CD4-positive, alpha-beta T cell treated with Interleukin-15 for 4 hours (primary cell): ENCODE data around the gene RHOXF1.
"Not testable (repeated sequence)": the region's sequence is repeated elsewhere in the genome, so short reads cannot be mapped to it uniquely, and the experiment has no call there.

Experiments
- DNase-seq: peaks from one replicate; pipeline ENCODE4 v3.0.0-alpha.2; 2020; ENCODE audit warnings: low spot score

Gene RHOXF1, protein sequence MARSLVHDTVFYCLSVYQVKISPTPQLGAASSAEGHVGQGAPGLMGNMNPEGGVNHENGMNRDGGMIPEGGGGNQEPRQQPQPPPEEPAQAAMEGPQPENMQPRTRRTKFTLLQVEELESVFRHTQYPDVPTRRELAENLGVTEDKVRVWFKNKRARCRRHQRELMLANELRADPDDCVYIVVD

GRCh38 chrX:120115438-120115963, at the start of gene RHOXF1:
Gene RHOXF1 (minus strand): TSS chrX:120115913. CDS start chrX:120115862, 51 bp downstream.
- DNase-seq = no peak

DNA sequence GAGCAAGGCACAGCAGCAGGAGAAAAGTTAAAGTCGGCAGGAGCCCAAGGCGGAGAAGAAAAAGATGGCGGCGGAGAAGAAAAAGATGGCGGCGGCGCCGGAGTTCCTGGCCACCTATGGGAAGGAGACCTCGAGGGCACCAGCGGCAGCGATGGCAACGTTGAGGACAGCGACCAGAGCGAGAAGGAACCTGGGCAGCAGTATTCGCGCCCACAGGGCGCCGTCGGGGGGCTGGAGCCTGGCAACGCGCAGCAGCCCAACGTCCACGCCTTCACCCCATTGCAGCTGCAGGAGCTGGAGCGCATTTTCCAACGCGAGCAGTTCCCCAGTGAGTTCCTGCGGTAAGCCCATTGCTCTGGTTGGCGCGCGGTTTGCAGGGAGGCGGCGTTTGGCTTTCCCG, 43.4 kb upstream of the RHOXF1 start:
- DNase-seq = not testable (repeated sequence)

DNA sequence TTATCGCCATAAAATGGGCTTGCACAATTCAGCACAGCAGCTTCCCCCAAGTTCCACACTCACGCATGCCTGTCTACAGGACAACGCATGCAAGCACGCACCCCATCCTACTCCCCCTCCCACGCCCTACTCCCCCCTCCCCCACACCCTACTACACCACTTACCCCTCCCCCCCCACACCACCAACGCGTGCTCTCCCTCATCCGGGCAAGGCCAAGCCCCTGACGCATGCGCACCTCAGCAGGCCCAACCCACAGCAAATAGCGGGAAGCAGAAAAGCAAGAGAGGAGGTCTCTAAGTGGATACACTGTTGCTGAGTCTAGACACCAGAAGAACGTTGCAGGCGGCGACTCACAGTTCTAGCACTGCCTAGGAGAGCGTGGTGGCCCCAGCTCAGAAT, 42.6 kb upstream of the RHOXF1 start, which contains the start of gene RHOXF2:
RHOXF2 (plus strand) TSS at position 301 of the 400 bp plus-strand sequence. CDS start 138 bp downstream, outside the sequence.
- DNase-seq = not testable (repeated sequence)

- not testable (repeated sequence) for DNase-seq
Observed at GRCh38 chrX:120150109-120150744, 34.5 kb upstream of the RHOXF1 start.

- DNase-seq = no peak
Observed at GRCh38 chrX:120147537-120147936, 31.8 kb upstream of the RHOXF1 start.

DNA sequence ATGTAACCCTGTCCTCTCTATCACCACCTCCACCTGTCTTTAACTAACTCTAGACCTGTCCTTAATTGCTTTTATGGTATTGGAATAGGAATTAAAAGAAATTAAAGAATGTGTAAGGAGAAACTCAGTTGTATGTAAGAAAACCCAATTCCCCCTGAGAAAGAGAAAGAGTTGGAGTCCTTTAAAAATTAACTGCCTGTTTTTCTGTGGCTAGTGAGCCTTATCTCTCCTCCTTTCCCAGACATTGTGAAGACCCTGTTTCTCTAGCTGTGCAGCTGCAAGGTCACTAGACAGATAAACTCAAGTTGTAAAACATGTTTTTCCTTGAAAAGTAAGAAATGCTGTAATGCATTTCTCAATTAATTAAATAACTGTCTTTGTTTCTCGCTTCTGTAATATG, 30.6 kb upstream of the RHOXF1 start:
- not testable (repeated sequence) for DNase-seq

DNA sequence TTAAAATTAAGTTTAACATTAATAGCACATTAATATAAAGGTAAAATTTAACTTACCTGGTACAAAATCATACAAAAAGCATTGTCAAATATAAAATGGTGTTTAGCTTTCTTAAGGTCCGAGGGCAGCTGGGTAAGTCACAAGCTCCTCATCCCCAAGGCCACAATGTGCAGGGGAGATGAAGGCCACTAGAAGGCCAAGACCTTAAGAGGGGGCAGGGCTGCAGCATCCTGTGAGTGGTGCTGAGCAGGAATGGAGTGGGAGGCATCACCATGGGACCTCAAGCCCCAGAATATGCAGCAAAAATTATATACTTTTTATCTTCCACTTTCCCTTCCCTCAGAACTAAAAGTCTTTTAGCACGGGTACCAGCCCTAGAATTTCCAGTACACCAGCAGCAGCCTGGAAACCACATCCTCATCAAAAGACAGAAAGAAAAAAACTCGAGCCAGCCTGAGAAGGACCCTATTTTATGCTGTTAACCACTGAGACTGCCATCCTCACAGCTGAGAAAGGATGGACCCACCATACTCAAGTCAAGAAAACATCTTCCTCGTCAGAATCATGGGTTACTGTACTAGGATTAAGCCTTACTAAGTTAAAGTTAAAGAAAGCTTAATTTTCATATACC, 29.7 kb upstream of the RHOXF1 start:
- no peak for DNase-seq

GRCh38 chrX:120144178-120144844, 28.6 kb upstream of the RHOXF1 start:
- no peak for DNase-seq

DNA sequence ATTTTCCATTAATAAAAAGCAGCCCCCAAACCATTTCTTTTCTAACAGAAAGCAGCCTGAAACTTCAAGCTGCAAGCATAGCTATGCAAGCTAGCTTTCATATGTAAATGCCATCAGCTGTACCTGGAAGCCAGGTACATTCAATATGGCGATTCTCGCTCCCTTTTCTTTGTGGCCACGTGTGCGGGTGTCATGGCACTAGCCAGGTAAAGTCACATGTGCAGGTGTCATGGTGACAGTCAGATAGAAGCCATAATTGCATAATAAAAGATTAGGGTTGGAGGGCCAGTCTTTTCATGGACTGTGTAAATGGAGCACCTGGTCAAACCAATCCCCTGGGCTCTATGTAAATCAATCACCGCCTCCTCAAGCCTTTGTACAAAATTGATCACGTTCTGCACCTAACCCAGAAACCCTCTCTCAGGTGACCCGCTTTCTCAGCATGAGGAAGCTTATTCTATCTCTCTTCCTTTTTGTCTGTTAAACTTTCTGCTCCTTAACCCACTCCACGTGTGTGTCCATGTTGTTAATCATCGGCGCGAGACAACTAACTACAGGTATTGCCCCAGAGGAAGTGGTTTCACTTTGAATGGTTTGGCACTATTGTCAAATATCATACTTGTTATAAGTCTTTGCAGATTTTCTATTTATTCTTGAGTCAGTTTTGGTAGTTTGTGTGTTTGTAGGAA, 24.7 kb upstream of the RHOXF1 start:
- no peak for DNase-seq

GRCh38 chrX:120137439-120137838, 21.7 kb upstream of the RHOXF1 start:
- DNase-seq = no peak

DNA sequence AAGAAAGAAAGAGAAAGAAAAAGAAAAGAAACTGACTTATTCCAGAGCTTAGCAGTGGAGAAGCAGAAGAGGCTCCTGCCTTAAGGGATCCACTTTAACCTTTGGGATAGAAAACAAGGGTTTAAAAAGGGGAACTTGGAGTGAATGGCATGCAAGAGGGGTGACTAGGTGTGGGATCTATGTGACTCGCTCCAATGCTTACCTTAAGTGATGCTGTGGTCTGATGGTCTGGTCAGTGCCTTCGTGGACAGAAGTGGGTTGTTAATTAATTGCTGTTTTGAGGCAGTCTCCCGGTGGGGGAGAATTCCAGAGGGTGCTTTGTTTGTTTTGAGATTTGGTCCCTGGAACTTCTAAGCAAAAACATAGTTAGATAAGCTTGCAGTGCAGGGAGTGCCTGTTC, 21.1 kb upstream of the RHOXF1 start:
- DNase-seq = no peak

GRCh38 chrX:120136128-120136527, 20.4 kb upstream of the RHOXF1 start:
- no peak for DNase-seq

GRCh38 chrX:120128306-120128846, 12.7 kb upstream of the RHOXF1 start:
- not testable (repeated sequence) for DNase-seq

- no peak for DNase-seq
Observed at GRCh38 chrX:120125444-120125843, 9.7 kb upstream of the RHOXF1 start.

GRCh38 chrX:120120223-120120622, 4.5 kb upstream of the RHOXF1 start:
- DNase-seq = no peak

DNA sequence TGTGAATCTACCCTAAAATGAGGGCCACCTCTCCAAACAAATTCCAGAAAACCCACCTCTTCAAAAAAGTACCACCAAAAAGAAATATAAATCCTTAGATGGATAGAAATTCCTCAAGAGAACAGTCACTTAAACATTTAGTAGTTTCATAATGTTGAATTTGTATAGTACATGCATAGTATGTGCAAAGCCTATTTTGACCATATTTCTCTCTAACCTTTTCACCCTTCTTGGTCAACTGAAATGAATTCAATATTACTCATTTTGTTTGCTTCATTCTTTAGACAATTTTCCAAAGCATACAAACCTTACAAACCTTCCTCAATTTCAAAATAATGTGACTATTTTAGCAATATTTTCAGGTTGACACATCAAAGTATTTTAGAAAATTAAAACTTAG, 4.1 kb downstream of the RHOXF1 start:
- DNase-seq = no peak

- DNase-seq = no peak
Observed at GRCh38 chrX:120109378-120109777, 6.3 kb downstream of the RHOXF1 start.

GRCh38 chrX:120104707-120105106, 11.0 kb downstream of the RHOXF1 start:
- not testable (repeated sequence) for DNase-seq

- not testable (repeated sequence) for DNase-seq
Observed at GRCh38 chrX:120101057-120101456, 14.7 kb downstream of the RHOXF1 start.

DNA sequence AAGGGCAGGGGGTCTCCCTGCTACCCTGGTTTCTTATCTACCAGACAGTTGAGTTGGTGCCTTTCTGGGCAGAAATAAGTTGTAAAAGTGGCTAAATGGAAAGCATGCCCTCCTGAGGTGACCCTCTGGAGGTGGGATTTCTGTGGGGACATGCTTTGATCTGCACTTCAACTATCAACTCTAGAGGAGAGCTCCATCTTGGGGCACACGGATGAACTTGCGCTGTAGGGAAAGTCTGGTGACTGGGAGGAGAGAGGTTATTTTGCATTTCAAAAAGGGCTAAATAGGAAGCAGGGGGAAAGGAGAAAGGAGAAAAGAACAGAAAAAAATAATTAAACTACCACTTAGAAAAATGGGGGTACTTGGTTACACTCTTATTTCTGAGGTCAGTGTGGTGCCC, 25.5 kb downstream of the RHOXF1 start:
- no peak for DNase-seq

DNA sequence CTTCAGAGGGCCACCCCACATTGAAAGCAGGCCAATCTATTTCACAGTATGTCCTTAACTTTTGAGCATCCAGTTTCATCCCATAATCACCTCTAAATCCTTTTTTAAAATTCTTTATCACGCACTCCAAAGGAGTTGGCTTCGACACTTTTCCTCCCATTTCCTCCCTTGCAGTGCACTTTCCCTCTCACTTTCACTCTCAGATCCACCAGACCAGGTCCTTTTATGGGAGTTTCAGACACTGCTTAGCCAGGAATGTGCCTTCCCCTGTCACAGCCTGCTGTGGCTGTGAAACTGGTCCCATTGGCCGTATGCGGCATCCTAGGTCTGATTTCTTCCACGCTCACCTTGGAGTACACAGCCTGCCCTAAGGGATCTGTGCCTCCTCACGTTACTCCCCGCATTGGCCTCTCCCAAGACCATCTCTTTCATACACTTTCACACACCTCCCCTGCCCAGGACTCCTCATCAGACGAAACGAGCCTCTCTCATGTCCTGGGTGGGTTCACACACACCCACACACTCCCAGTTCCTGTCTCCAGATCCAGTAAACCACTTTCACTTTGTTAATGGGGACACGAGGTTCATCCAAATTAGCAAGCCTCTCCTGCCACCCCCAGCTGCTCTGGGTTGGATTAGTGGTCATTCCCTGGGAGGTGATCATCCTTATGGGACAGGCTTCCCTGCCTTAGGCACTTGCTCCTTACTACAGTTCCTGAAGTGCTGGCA, 28.3 kb downstream of the RHOXF1 start:
- DNase-seq = no peak
